GM23338 (cell line): ENCODE results near the gene WWOX. TPM values are rescaled to one million over a fixed set of nuclear protein-coding genes. Genes with fewer than 3 reads are reported as not detected.

Experiments
- ATAC-seq: fragments of 200-7000 bp; cut with Tn5 transposase; 3 replicates; pipeline ENCODE4 v1.9.1; 2020
- DNase-seq: peaks from one replicate; pipeline ENCODE4 v3.0.0-alpha.2; 2015; ENCODE audit warnings: low spot score
- H2AFZ ChIP-seq: fragments of 200-600 bp; sonication (generic); 2 replicates; pipeline ENCODE4 v1.8.0; 2016; ENCODE audit warnings: antibody characterized with exemption, mild to moderate bottlenecking, moderate library complexity
- H3F3A ChIP-seq: fragments of 200-600 bp; sonication (generic); replicated peaks from 2 replicates; pipeline ENCODE4 v1.8.0; 2017; ENCODE audit warnings: antibody characterized with exemption, mixed run types, low read depth
- H3K27ac ChIP-seq: fragments of 200-600 bp; sonication (generic); 2 replicates; pipeline ENCODE4 v1.6.1; 2016; ENCODE audit warnings: low read depth
- H3K27me3 ChIP-seq: fragments of 200-600 bp; sonication (generic); 2 replicates; pipeline ENCODE4 v1.8.0; 2016; ENCODE audit warnings: mild to moderate bottlenecking, mixed run types, moderate library complexity; ENCODE audit not compliant: insufficient read depth
- H3K36me3 ChIP-seq: fragments of 200-600 bp; sonication (generic); 2 replicates; pipeline ENCODE4 v1.8.0; 2016; ENCODE audit warnings: mild to moderate bottlenecking; ENCODE audit not compliant: insufficient read depth
- H3K4me1 ChIP-seq: fragments of 200-600 bp; sonication (generic); 2 replicates; pipeline ENCODE4 v1.8.0; 2016; ENCODE audit warnings: mild to moderate bottlenecking, moderate library complexity; ENCODE audit not compliant: insufficient read depth
- H3K4me2 ChIP-seq: fragments of 200-600 bp; sonication (generic); 2 replicates; pipeline ENCODE4 v1.7.1; 2017; ENCODE audit warnings: mixed run types
- H3K4me3 ChIP-seq: fragments of 200-600 bp; sonication (generic); 2 replicates; pipeline ENCODE4 v1.6.1; 2016; ENCODE audit warnings: mixed run types
- H3K79me2 ChIP-seq: fragments of 200-600 bp; sonication (generic); replicated peaks from 2 replicates; pipeline ENCODE4 v1.8.0; 2017; ENCODE audit warnings: mild to moderate bottlenecking; ENCODE audit not compliant: insufficient read depth
- H3K9me2 ChIP-seq: fragments of 200-600 bp; sonication (generic); 2 replicates; pipeline ENCODE4 v1.8.0; 2017; ENCODE audit not compliant: insufficient read depth
- H4K20me1 ChIP-seq: fragments of 200-600 bp; sonication (generic); replicated peaks from 2 replicates; pipeline ENCODE4 v1.8.0; 2017; ENCODE audit warnings: mild to moderate bottlenecking; ENCODE audit not compliant: insufficient read depth
- H3K27ac Mint-ChIP-seq: 2 replicates; pipeline ENCODE4 v1.8.0; 2020; ENCODE audit warnings: inconsistent platforms, mild to moderate bottlenecking, moderate library complexity, mixed read lengths
- H3K27me3 Mint-ChIP-seq: 3 replicates; pipeline ENCODE4 v1.8.0; 2022; ENCODE audit warnings: low read depth, mild to moderate bottlenecking, moderate library complexity, mixed read lengths, inconsistent platforms; ENCODE audit not compliant: insufficient read depth, poor library complexity
- H3K36me3 Mint-ChIP-seq: 3 replicates; pipeline ENCODE4 v1.8.0; 2021; ENCODE audit warnings: low read depth, mild to moderate bottlenecking, inconsistent platforms, moderate library complexity, mixed read lengths
- H3K4me1 Mint-ChIP-seq: 3 replicates; pipeline ENCODE4 v1.8.0; 2020; ENCODE audit warnings: mild to moderate bottlenecking, inconsistent platforms, mixed read lengths
- H3K4me3 Mint-ChIP-seq: 3 replicates; pipeline ENCODE4 v1.8.0; 2021; ENCODE audit warnings: moderate library complexity, mild to moderate bottlenecking, inconsistent platforms, mixed read lengths
- H3K9me3 Mint-ChIP-seq: 3 replicates; pipeline ENCODE4 v1.8.0; 2020; ENCODE audit warnings: moderate library complexity, mild to moderate bottlenecking, inconsistent platforms, mixed read lengths
- CTCF ChIP-seq, 2 experiments: fragments of 200-600 bp in 1 of 2; sonication (generic) in 1 of 2; conservative IDR thresholded peaks; 2 replicates each; pipeline versions ENCODE4 v1.5.1 to v1.6.1; 2016 to 2017; ENCODE audit warnings: antibody characterized with exemption in 2 of 2, low read depth in 2 of 2, mild to moderate bottlenecking in 2 of 2, moderate library complexity in 1 of 2
- EZH2 ChIP-seq: fragments of 200-600 bp; sonication (generic); IDR thresholded peaks from one replicate; pipeline ENCODE4 v1.8.0; 2017; ENCODE audit warnings: antibody characterized with exemption, mild to moderate bottlenecking, low read depth; ENCODE audit not compliant: unreplicated experiment
- EZH2phosphoT487 ChIP-seq: fragments of 200-600 bp; sonication (generic); IDR thresholded peaks from one replicate; pipeline ENCODE4 v1.8.1; 2018; ENCODE audit warnings: antibody characterized with exemption; ENCODE audit not compliant: unreplicated experiment
- JUNB ChIP-seq: IDR thresholded peaks from one replicate; pipeline ENCODE4 v1.6.1; 2016; ENCODE audit warnings: antibody characterized with exemption; ENCODE audit not compliant: unreplicated experiment
- NANOG ChIP-seq: IDR thresholded peaks from 2 replicates; pipeline ENCODE4 v1.6.1; 2016; ENCODE audit warnings: antibody characterized with exemption, borderline replicate concordance
- POLR2AphosphoS5 ChIP-seq: IDR thresholded peaks from 2 replicates; pipeline ENCODE4 v1.6.1; 2016; ENCODE audit warnings: antibody characterized with exemption, low read depth
- REST ChIP-seq: IDR thresholded peaks from one replicate; pipeline ENCODE4 v1.6.1; 2018; ENCODE audit warnings: antibody characterized with exemption; ENCODE audit not compliant: unreplicated experiment
- ZNF114 ChIP-seq: fragments of 250-450 bp; sonication (Bioruptor Pico); IDR thresholded peaks from 2 replicates; pipeline ENCODE4 v1.5.0; 2020; ENCODE audit warnings: mild to moderate bottlenecking, moderate library complexity
- ZNF331 ChIP-seq: fragments of 250-450 bp; sonication (Bioruptor Pico); IDR thresholded peaks from 2 replicates; pipeline ENCODE4 v1.5.0; 2020; ENCODE audit warnings: low read depth, mild to moderate bottlenecking, moderate library complexity
- polyA plus RNA-seq: library from polyadenylated mRNA; unstranded; fragments of >200 nt; fragmentation: Nextera tagmentation; extraction: Ambion mirVana; gene quantifications from 2 replicates; pipeline ENCODE4 v1.2.1, GENCODE V29; 2016
- total RNA-seq: library from RNA; depleted of rRNA; stranded (reverse); fragments of >200 nt; shearing (Covaris generic); gene quantifications from 2 replicates; pipeline ENCODE4 v1.2.3, GENCODE V29; 2014
- TF ChIP-seq, protein P1 (sequence below): fragments of 250-450 bp; sonication (Bioruptor Pico); IDR thresholded peaks from 2 replicates; pipeline ENCODE4 v1.5.0; 2020; ENCODE audit warnings: mild to moderate bottlenecking, moderate library complexity

The WWOX gene
- total and polyA plus RNA-seq, 2 experiments from 2014 or later: 10.0 to 19.3 TPM

DNA sequence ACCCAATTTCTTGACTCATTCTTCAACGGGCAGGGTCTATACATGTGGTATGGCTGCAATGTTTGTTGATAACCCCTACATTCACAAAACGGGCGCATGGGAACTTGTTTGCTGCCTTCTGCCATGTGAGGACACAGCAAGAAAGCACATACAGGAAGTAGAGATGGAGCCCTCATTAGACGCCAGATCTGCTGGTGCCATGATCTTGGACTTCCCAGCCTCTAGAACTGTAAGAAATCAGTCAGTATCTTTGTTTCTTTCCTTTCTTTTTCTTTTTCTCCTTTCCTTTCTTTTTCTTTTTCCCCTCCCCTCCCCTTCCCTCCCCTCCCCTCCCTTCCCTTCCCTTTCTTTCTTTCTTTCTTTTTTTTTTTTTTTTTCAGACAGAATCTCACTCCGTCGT lies 165.2 kb downstream of the WWOX start (continued):
- no peak for TF ChIP-seq REST

GRCh38 chr16:78269256-78269655 lies 169.8 kb downstream of the WWOX start:
- H2AFZ ChIP-seq: no peak overlapping the region
- no peak overlapping the region for H3K27ac Mint-ChIP-seq
- peaks cover 4% of the 10 kb centered on the region; the same call in 2 of the 3 replicates for H3K9me3 Mint-ChIP-seq
- 0 out of 2 replicates have a peak, but pooled peaks cover under 1% of the 10 kb centered on the region for H3K4me1 ChIP-seq
- no peak overlapping the region for H3K27ac ChIP-seq
- H3K36me3 Mint-ChIP-seq: peaks cover 13% of the 10 kb centered on the region
- H3K9me2 ChIP-seq: peaks cover 6% of the 10 kb centered on the region
- H4K20me1 ChIP-seq: no peaks in the 10 kb centered on the region
- H3F3A ChIP-seq: no peaks in the 10 kb centered on the region
- no peaks in the 10 kb centered on the region; the same call in 2 of the 3 replicates for H3K4me1 Mint-ChIP-seq
- no peak for ATAC-seq
- no peak for DNase-seq
- no peaks in the 10 kb centered on the region for H3K27me3 Mint-ChIP-seq
- no peak overlapping the region for H3K4me3 Mint-ChIP-seq
- no peaks in the 10 kb centered on the region for H3K36me3 ChIP-seq
- no peaks in the 10 kb centered on the region for H3K79me2 ChIP-seq
- H3K4me3 ChIP-seq: no peak overlapping the region
- no peak overlapping the region for H3K4me2 ChIP-seq
- no peaks in the 10 kb centered on the region for H3K27me3 ChIP-seq
- TF ChIP-seq, protein P1, sequence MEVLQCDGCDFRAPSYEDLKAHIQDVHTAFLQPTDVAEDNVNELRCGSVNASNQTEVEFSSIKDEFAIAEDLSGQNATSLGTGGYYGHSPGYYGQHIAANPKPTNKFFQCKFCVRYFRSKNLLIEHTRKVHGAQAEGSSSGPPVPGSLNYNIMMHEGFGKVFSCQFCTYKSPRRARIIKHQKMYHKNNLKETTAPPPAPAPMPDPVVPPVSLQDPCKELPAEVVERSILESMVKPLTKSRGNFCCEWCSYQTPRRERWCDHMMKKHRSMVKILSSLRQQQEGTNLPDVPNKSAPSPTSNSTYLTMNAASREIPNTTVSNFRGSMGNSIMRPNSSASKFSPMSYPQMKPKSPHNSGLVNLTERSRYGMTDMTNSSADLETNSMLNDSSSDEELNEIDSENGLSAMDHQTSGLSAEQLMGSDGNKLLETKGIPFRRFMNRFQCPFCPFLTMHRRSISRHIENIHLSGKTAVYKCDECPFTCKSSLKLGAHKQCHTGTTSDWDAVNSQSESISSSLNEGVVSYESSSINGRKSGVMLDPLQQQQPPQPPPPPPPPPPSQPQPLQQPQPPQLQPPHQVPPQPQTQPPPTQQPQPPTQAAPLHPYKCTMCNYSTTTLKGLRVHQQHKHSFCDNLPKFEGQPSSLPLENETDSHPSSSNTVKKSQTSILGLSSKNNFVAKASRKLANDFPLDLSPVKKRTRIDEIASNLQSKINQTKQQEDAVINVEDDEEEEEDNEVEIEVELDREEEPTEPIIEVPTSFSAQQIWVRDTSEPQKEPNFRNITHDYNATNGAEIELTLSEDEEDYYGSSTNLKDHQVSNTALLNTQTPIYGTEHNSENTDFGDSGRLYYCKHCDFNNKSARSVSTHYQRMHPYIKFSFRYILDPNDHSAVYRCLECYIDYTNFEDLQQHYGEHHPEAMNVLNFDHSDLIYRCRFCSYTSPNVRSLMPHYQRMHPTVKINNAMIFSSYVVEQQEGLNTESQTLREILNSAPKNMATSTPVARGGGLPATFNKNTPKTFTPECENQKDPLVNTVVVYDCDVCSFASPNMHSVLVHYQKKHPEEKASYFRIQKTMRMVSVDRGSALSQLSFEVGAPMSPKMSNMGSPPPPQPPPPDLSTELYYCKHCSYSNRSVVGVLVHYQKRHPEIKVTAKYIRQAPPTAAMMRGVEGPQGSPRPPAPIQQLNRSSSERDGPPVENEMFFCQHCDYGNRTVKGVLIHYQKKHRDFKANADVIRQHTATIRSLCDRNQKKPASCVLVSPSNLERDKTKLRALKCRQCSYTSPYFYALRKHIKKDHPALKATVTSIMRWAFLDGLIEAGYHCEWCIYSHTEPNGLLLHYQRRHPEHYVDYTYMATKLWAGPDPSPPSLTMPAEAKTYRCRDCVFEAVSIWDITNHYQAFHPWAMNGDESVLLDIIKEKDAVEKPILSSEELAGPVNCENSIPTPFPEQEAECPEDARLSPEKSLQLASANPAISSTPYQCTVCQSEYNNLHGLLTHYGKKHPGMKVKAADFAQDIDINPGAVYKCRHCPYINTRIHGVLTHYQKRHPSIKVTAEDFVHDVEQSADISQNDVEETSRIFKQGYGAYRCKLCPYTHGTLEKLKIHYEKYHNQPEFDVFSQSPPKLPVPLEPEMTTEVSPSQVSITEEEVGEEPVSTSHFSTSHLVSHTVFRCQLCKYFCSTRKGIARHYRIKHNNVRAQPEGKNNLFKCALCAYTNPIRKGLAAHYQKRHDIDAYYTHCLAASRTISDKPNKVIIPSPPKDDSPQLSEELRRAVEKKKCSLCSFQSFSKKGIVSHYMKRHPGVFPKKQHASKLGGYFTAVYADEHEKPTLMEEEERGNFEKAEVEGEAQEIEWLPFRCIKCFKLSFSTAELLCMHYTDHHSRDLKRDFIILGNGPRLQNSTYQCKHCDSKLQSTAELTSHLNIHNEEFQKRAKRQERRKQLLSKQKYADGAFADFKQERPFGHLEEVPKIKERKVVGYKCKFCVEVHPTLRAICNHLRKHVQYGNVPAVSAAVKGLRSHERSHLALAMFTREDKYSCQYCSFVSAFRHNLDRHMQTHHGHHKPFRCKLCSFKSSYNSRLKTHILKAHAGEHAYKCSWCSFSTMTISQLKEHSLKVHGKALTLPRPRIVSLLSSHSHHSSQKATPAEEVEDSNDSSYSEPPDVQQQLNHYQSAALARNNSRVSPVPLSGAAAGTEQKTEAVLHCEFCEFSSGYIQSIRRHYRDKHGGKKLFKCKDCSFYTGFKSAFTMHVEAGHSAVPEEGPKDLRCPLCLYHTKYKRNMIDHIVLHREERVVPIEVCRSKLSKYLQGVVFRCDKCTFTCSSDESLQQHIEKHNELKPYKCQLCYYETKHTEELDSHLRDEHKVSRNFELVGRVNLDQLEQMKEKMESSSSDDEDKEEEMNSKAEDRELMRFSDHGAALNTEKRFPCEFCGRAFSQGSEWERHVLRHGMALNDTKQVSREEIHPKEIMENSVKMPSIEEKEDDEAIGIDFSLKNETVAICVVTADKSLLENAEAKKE (CRISPR knock-in tag): no peak
- no peak for TF ChIP-seq EZH2
- no peak for TF ChIP-seq ZNF114 (CRISPR knock-in tag)
- TF ChIP-seq NANOG: no peak
- TF ChIP-seq EZH2phosphoT487: no peak
- no peak for TF ChIP-seq CTCF (conservative IDR thresholded peaks at IDR 0.05; ENCODE audit: low read depth in 2 of 2)
- TF ChIP-seq ZNF331 (CRISPR knock-in tag): no peak
- TF ChIP-seq REST: no peak
- no peak for TF ChIP-seq JUNB
- TF ChIP-seq POLR2AphosphoS5: no peak
